IPS-11a (cell line): ENCODE data around the gene TM9SF1.

Experiments used
- H3K4me3 ChIP-seq: one replicate; pipeline ENCODE4 v1.5.1; 2013; ENCODE audit warnings: low read depth, low read length, control low read depth

Gene TM9SF1

GRCh38 chr14:24198814-24199524 lies 3.7 kb upstream of the TM9SF1 start:
- no peak overlapping the region for H3K4me3 ChIP-seq

- H3K4me3 ChIP-seq, result no peak overlapping the region
These were observed 1.8 kb upstream of the TM9SF1 start for GRCh38 chr14:24197056-24197450.

GRCh38 chr14:24196071-24197055 lies 1.1 kb upstream of the TM9SF1 start:
- peak overlapping the region; percentile 82 for H3K4me3 ChIP-seq

GRCh38 chr14:24194873-24195185 lies 412 bp downstream of the TM9SF1 start:
- peak overlapping the region; percentile 82 for H3K4me3 ChIP-seq

- peak overlapping the region; percentile 82 for H3K4me3 ChIP-seq
These were observed 912 bp downstream of the TM9SF1 start for GRCh38 chr14:24194186-24194872.

- H3K4me3 ChIP-seq, result no peak overlapping the region
These were observed 2.3 kb downstream of the TM9SF1 start for GRCh38 chr14:24192933-24193332.

- H3K4me3 ChIP-seq, result no peak overlapping the region
These were observed 4.8 kb downstream of the TM9SF1 start for GRCh38 chr14:24190416-24190815.

- no peak overlapping the region for H3K4me3 ChIP-seq
These were observed 5.8 kb downstream of the TM9SF1 start for GRCh38 chr14:24189460-24189859.

- H3K4me3 ChIP-seq, result peak overlapping the region; percentile 21
These were observed 6.2 kb downstream of the TM9SF1 start for GRCh38 chr14:24189059-24189375.

GRCh38 chr14:24188251-24189058 lies 6.8 kb downstream of the TM9SF1 start, which contains the start of gene IPO4:
Gene IPO4 (minus strand): TSS chr14:24188816. CDS start chr14:24188787, 29 bp downstream.
- H3K4me3 ChIP-seq, result peak within 1 kb of the TSS; percentile 69

- H3K4me3 ChIP-seq, result no peak overlapping the region
These were observed 7.7 kb downstream of the TM9SF1 start for GRCh38 chr14:24187539-24187915.

- H3K4me3 ChIP-seq, result no peak overlapping the region
These were observed 8.3 kb downstream of the TM9SF1 start for GRCh38 chr14:24186831-24187538.

- no peak overlapping the region for H3K4me3 ChIP-seq
These were observed 9.5 kb downstream of the TM9SF1 start for GRCh38 chr14:24185741-24186140.

- no peak overlapping the region for H3K4me3 ChIP-seq
These were observed 10.2 kb downstream of the TM9SF1 start for GRCh38 chr14:24185026-24185425.

- H3K4me3 ChIP-seq, result no peak overlapping the region
These were observed 10.9 kb downstream of the TM9SF1 start for GRCh38 chr14:24184104-24184970.

GRCh38 chr14:24183014-24183481 lies 12.2 kb downstream of the TM9SF1 start:
- H3K4me3 ChIP-seq, result no peak overlapping the region

- H3K4me3 ChIP-seq, result no peak overlapping the region
These were observed 12.9 kb downstream of the TM9SF1 start for GRCh38 chr14:24182110-24182882.

GRCh38 chr14:24181371-24182077 lies 13.7 kb downstream of the TM9SF1 start:
- no peak overlapping the region for H3K4me3 ChIP-seq
